Measurements from ENCODE around the gene MGAT5B. TPM values are rescaled to one million over a fixed set of nuclear protein-coding genes. Genes with fewer than 3 reads are reported as not detected.

The MGAT5B gene
- total RNA-seq, 1 donor = 0.36 TPM

DNA sequence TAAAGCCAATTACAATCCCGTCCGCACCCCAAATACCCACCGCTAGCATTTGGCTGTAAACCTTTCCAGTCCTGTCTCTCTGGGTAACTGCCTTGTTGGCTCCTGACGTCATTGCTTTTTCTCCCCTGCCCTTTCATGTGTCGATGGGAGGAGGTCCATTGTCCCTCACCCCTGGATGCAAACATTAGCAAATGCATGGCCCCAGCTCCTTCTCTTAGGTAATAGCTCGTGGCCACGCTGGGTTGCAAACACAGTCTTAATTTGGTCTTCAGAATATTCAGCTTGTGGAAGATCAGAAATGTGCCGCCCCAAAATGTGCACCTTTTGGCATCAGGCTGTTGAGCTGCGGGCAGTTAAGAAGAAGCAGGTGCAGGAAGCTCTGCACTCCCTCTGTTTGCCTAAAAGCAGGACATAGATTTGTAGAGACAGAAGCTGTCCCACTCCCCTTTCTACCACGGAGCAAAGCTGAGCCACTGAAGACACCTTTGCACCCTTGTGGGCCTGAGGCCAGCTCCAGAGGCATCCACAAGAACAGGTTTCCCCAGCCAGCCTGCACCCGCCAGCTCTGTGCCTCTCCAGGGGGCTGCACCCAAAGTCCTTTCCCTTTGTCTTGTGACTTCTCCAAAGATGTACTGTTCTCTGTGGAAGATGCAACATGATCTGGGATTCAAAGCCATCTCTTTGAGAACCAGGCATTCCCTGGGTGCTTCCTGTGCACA, 127.3 kb downstream of the MGAT5B start:
- H4K20me1 ChIP-seq (ENCODE audit: insufficient read depth, low read length) = no peaks in the 10 kb centered on the region
- no peak overlapping the region for H2AFZ ChIP-seq (ENCODE audit: low read length)
- H3K4me1 ChIP-seq (ENCODE audit: insufficient read depth, low read length) = no peaks in the 10 kb centered on the region
- H3K27me3 ChIP-seq (ENCODE audit: insufficient read depth, low read length) = peaks cover 29% of the 10 kb centered on the region
- no peak overlapping the region for H3K4me2 ChIP-seq (ENCODE audit: insufficient read depth, low read length)
- no peak overlapping the region for H3K4me3 ChIP-seq (ENCODE audit: insufficient read depth, low read length)
- H3K27ac ChIP-seq (ENCODE audit: low read depth, low read length) = no peak overlapping the region
- TF ChIP-seq, protein P1, sequence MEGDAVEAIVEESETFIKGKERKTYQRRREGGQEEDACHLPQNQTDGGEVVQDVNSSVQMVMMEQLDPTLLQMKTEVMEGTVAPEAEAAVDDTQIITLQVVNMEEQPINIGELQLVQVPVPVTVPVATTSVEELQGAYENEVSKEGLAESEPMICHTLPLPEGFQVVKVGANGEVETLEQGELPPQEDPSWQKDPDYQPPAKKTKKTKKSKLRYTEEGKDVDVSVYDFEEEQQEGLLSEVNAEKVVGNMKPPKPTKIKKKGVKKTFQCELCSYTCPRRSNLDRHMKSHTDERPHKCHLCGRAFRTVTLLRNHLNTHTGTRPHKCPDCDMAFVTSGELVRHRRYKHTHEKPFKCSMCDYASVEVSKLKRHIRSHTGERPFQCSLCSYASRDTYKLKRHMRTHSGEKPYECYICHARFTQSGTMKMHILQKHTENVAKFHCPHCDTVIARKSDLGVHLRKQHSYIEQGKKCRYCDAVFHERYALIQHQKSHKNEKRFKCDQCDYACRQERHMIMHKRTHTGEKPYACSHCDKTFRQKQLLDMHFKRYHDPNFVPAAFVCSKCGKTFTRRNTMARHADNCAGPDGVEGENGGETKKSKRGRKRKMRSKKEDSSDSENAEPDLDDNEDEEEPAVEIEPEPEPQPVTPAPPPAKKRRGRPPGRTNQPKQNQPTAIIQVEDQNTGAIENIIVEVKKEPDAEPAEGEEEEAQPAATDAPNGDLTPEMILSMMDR (IDR thresholded peaks at IDR 0.05; ENCODE audit: extremely low read depth, low read depth, low read length) = no peak
- H3K79me2 ChIP-seq (ENCODE audit: insufficient read depth, low read length) = no peaks in the 10 kb centered on the region
- H3K9me3 ChIP-seq (ENCODE audit: low read depth, low read length) = no peaks in the 10 kb centered on the region
- no peak for DNase-seq (ENCODE audit: insufficient read length, low spot score, missing footprints)
- H3K36me3 ChIP-seq (ENCODE audit: insufficient read depth, low read length) = no peaks in the 10 kb centered on the region

- Histone ChIP-seq H3K4me1 (ENCODE audit: insufficient read depth, low read length) (peaks cover 2% of the 10 kb centered on the region), H3K27ac (ENCODE audit: low read depth, low read length) (no peak overlapping the region), H3K4me2 (ENCODE audit: insufficient read depth, low read length) (no peak overlapping the region), H3K27me3 (ENCODE audit: insufficient read depth, low read length) (peaks cover 27% of the 10 kb centered on the region), H3K79me2 (ENCODE audit: insufficient read depth, low read length) (no peaks in the 10 kb centered on the region), H3K4me3 (ENCODE audit: insufficient read depth, low read length) (no peak overlapping the region), H2AFZ (ENCODE audit: low read length) (no peak overlapping the region), H3K36me3 (ENCODE audit: insufficient read depth, low read length) (no peaks in the 10 kb centered on the region), H4K20me1 (ENCODE audit: insufficient read depth, low read length) (no peaks in the 10 kb centered on the region), H3K9me3 (ENCODE audit: low read depth, low read length) (no peaks in the 10 kb centered on the region)
- TF ChIP-seq, protein P1 (IDR thresholded peaks at IDR 0.05; ENCODE audit: extremely low read depth, low read depth, low read length) = no peak
- DNase-seq (ENCODE audit: insufficient read length, low spot score, missing footprints) = no peak
These were observed 128.8 kb downstream of the MGAT5B start for GRCh38 chr17:76996741-76997694.

DNA sequence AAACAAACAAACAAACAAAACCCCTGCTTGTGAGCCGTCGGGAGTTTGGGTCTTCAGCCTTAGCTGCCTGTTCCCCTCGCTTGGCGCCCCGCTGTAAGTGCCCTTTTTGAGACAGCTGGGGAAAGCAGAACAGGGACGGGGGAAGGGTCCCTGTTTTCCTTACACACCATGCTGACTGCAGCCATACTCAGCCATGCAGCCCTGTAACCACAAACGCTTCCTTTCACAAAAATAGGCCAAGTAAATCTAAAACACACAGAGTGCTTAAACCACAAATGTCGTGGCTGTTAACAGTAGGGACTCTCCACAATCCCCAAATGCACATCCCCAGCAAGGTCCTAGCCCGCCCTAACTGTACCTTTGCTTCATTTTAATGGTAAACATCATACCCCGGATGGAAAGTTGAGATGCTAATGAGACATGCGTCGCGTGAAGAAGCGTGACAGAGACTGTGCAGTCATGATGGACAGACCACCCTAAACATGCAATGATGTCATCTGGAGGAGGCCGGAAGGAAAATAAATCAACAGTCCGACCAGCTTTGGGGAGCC, 129.9 kb downstream of the MGAT5B start:
- Histone ChIP-seq H3K4me2 (ENCODE audit: insufficient read depth, low read length) (no peak overlapping the region), H3K9me3 (ENCODE audit: low read depth, low read length) (no peaks in the 10 kb centered on the region), H3K79me2 (ENCODE audit: insufficient read depth, low read length) (no peaks in the 10 kb centered on the region), H4K20me1 (ENCODE audit: insufficient read depth, low read length) (no peaks in the 10 kb centered on the region), H2AFZ (ENCODE audit: low read length) (no peak overlapping the region), H3K27me3 (ENCODE audit: insufficient read depth, low read length) (peaks cover 17% of the 10 kb centered on the region), H3K27ac (ENCODE audit: low read depth, low read length) (no peak overlapping the region), H3K36me3 (ENCODE audit: insufficient read depth, low read length) (no peaks in the 10 kb centered on the region), H3K4me3 (ENCODE audit: insufficient read depth, low read length) (no peak overlapping the region), H3K4me1 (ENCODE audit: insufficient read depth, low read length) (peaks cover 11% of the 10 kb centered on the region)
- TF ChIP-seq, protein P1 (IDR thresholded peaks at IDR 0.05; ENCODE audit: extremely low read depth, low read depth, low read length) = no peak
- DNase-seq (ENCODE audit: insufficient read length, low spot score, missing footprints) = no peak

Data from osteoblast (primary cell).